ENCODE measurements around the gene GLIPR1L1.

DNA sequence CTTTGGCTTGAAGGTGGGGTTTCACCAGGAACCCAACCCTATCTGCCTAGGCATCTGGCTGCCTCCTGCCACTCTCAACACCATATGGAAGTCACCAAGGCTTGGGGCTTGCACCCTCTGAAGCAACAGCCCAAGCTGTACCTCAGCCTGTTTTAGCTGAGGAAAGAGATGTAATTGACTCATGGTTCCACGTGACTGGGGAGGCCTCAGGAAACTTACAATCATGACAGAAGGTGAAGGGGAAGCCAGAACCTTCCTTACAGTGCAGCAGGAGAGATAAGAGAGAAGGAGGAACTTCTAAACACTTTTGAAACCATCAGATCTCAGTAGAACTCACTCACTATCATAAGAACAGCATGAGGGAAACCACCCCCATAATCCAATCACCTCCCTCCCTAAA, 26.9 kb downstream of the GLIPR1L1 start:
- TF ChIP-seq EZH2 (IDR thresholded peaks at IDR 0.05) = no peak
- TF ChIP-seq, protein P1, sequence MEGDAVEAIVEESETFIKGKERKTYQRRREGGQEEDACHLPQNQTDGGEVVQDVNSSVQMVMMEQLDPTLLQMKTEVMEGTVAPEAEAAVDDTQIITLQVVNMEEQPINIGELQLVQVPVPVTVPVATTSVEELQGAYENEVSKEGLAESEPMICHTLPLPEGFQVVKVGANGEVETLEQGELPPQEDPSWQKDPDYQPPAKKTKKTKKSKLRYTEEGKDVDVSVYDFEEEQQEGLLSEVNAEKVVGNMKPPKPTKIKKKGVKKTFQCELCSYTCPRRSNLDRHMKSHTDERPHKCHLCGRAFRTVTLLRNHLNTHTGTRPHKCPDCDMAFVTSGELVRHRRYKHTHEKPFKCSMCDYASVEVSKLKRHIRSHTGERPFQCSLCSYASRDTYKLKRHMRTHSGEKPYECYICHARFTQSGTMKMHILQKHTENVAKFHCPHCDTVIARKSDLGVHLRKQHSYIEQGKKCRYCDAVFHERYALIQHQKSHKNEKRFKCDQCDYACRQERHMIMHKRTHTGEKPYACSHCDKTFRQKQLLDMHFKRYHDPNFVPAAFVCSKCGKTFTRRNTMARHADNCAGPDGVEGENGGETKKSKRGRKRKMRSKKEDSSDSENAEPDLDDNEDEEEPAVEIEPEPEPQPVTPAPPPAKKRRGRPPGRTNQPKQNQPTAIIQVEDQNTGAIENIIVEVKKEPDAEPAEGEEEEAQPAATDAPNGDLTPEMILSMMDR (IDR thresholded peaks at IDR 0.05 in 2 of 3, conservative IDR thresholded peaks at IDR 0.05 in 1 of 3; ENCODE audit: borderline replicate concordance in 1 of 3, insufficient read depth in 1 of 3, low read depth in 2 of 3, low read length in 2 of 3) = no peak
- TF ChIP-seq YY1 (IDR thresholded peaks at IDR 0.05; ENCODE audit: extremely low read depth, insufficient replicate concordance, low read depth, low read length) = no peak
- TF ChIP-seq TCF7L2 (IDR thresholded peaks at IDR 0.05; ENCODE audit: borderline replicate concordance, extremely low read depth, insufficient read depth, insufficient read length) = no peak
- no peak for TF ChIP-seq ZFX (IDR thresholded peaks at IDR 0.05)
- no peak for TF ChIP-seq POLR2A (IDR thresholded peaks at IDR 0.05; ENCODE audit: borderline replicate concordance, extremely low read depth, insufficient read depth, insufficient read length)
- no peak for TF ChIP-seq ZNF274 (IDR thresholded peaks at IDR 0.05; ENCODE audit: low read depth, low read length)
- TF ChIP-seq POLR2AphosphoS5 (IDR thresholded peaks at IDR 0.05; ENCODE audit: low read depth, low read length) = no peak
- TF ChIP-seq ELF1 (IDR thresholded peaks at IDR 0.05; ENCODE audit: borderline replicate concordance, low read depth) = no peak
- no peak for TF ChIP-seq SIN3A (IDR thresholded peaks at IDR 0.05; ENCODE audit: low read depth)

Data from HCT116 (cell line).